Measurements from ENCODE around the gene DHX9. TPM values are rescaled to one million over a fixed set of nuclear protein-coding genes. Genes with fewer than 3 reads are reported as not detected.

The DHX9 gene
- total and polyA plus RNA-seq, 2 of the 13 experiments (the other 11 are each of a cell fraction or from before 2014, with no cell fraction given) = 84.8 to 211 TPM

DNA sequence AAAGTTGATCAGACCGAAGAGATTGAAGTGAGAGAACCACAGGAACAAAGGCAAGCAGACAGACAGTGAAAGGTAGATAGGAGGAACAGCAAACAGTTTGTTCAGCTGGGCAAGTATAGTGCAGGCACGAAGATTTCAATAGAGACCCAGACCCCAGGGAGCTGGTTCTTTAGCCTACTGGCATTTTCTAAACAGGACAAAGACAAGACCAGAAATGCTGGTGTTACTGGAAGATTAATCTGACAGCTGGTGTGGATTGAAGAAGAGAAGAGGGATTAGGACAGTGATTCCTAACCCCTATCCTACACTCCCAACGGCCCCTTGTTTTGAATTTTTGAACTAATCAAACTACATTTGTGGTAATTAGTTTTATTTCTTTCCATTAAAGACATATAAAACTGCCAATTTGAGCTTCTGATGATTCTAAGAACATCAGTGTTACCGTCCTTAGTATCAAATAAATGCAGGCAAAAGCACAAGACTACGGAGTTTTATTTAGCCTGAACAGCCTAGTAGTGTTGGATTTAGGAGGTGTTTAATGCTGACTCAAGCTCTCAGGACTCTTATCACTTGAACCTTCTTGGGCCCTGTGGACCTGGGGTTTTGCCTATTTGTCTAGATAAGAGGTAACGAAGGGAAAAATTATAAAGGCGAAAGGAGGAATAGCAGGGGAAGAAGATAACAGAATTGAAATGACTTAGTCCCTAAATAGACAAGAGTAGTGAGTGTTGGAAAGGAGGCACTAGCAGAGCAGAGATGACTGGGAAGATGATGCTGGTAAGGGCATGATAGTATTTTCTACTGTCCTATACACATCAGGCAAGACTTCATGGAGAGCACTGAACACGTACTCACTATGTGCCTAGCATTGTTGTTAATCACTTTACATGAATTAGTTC, 47.6 kb upstream of the DHX9 start:
- ChIA-PET POLR2A (no interaction called here), CTCF (ENCODE audit: low intra/inter-chr PET ratio, low total read pairs) (no interaction called here)
- no peak overlapping the region for H3K4me3 ChIP-seq (replicated peaks in 1 of 3; ENCODE audit: insufficient read depth in 1 of 3, low read depth in 2 of 3, low read length in 3 of 3)
- FAIRE-seq (no peak), DNase-seq (ENCODE audit: low spot score) (no peak), ATAC-seq (no peak)
- 26% methylated on average over 8 of the region's 8 CpGs for WGBS (ENCODE audit: low lambda C conversion rate)
- H3K27ac ChIP-seq (ENCODE audit: extremely low read length, insufficient read depth, low read length) = no peak overlapping the region
- H3K4me1 ChIP-seq (ENCODE audit: insufficient read depth, low read length) = peaks cover 13% of the 10 kb centered on the region
- intact Hi-C loops (cut with micrococcal nuclease; ENCODE audit: unreplicated experiment) = no loop called here
- in situ Hi-C loops (cut with HindIII; ENCODE audit: extremely low pct_ligation_motif_present, low pct_unique_long_range_greater_than_20kb) = loop anchor here (25.0 kb wide), 1 partner anchor 704 kb away; no protein-coding TSS in a partner anchor
- no TSS peak for BruUV-seq (replicated peaks)
- no peaks in the 10 kb centered on the region for H3K36me3 ChIP-seq (replicated peaks in 1 of 2; ENCODE audit: control insufficient read depth in 1 of 2, insufficient read depth in 2 of 2, low read length in 2 of 2)
- H4K20me1 ChIP-seq (ENCODE audit: insufficient read depth, low read length) = no peaks in the 10 kb centered on the region
- H3K27me3 ChIP-seq (ENCODE audit: control insufficient read depth in 1 of 2, insufficient read depth in 2 of 2, low read length in 2 of 2) = peaks cover 8 to 47% of the 10 kb centered on the region in 2 experiments
- H3K9ac ChIP-seq (ENCODE audit: insufficient read depth, low read depth, low read length) = no peak overlapping the region
- no peak overlapping the region for H3K4me2 ChIP-seq (ENCODE audit: low read depth, low read length)
- H2AFZ ChIP-seq (ENCODE audit: low read length) = no peak overlapping the region
- no peaks in the 10 kb centered on the region for H3K79me2 ChIP-seq (ENCODE audit: insufficient read depth, low read length)
- H3K9me3 ChIP-seq (ENCODE audit: low read length) = no peaks in the 10 kb centered on the region
- no peak for TF ChIP-seq ZSCAN22 (CRISPR knock-in tag; IDR thresholded peaks at IDR 0.05)

DNA sequence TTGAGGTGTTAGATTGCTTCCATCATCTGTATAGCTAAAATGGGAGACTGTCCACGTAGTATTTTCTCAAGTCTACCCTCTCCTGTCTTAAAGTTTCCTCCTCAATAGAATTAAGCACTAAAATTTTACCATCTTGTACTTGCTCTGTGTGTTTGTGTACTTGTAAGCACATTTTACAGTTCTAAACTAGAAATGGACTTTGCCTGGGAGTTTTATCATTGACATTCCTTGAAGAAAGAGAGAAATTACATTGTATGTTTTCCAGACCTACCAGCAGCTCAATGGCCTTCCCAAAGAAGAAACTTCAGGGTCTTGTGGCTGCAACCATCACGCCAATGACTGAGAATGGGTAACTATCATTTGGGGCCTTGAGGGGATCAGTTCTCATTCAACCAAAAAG, 45.1 kb upstream of the DHX9 start:
- Histone ChIP-seq H3K27ac (ENCODE audit: extremely low read length, insufficient read depth, low read length) (no peak overlapping the region), H3K79me2 (ENCODE audit: insufficient read depth, low read length) (no peaks in the 10 kb centered on the region), H3K27me3 (ENCODE audit: control insufficient read depth in 1 of 2, insufficient read depth in 2 of 2, low read length in 2 of 2) (peaks cover 8 to 39% of the 10 kb centered on the region in 2 experiments; a peak in 4 of 5 replicates), H3K36me3 (replicated peaks in 1 of 2; ENCODE audit: control insufficient read depth in 1 of 2, insufficient read depth in 2 of 2, low read length in 2 of 2) (no peaks in the 10 kb centered on the region), H2AFZ (ENCODE audit: low read length) (no peak overlapping the region), H3K9me3 (ENCODE audit: low read length) (no peaks in the 10 kb centered on the region), H3K4me2 (ENCODE audit: low read depth, low read length) (no peak overlapping the region), H3K4me1 (ENCODE audit: insufficient read depth, low read length) (peaks cover 11% of the 10 kb centered on the region), H3K9ac (ENCODE audit: insufficient read depth, low read depth, low read length) (no peak overlapping the region), H4K20me1 (ENCODE audit: insufficient read depth, low read length) (no peaks in the 10 kb centered on the region), H3K4me3 (replicated peaks in 1 of 3; ENCODE audit: insufficient read depth in 1 of 3, low read depth in 2 of 3, low read length in 3 of 3) (no peak overlapping the region)
- DNase-seq (ENCODE audit: low spot score) = no peak
- in situ Hi-C loops (cut with HindIII; ENCODE audit: extremely low pct_ligation_motif_present, low pct_unique_long_range_greater_than_20kb) (loop anchor here (25.0 kb wide), 1 partner anchor 707 kb away; no protein-coding TSS in a partner anchor), intact Hi-C loops (cut with micrococcal nuclease; ENCODE audit: unreplicated experiment) (no loop called here)
- no TSS peak for BruUV-seq (replicated peaks)
- FAIRE-seq = no peak
- 38% methylated on average over 2 of the region's 2 CpGs for WGBS (ENCODE audit: low lambda C conversion rate)
- no peak for ATAC-seq
- ChIA-PET CTCF (ENCODE audit: low intra/inter-chr PET ratio, low total read pairs) (no interaction called here), POLR2A (no interaction called here)
- TF ChIP-seq TEAD2 (CRISPR knock-in tag; IDR thresholded peaks at IDR 0.05) (no peak), HDAC6 (IDR thresholded peaks at IDR 0.05; ENCODE audit: low read depth, low read length) (no peak), ZMYM2 (CRISPR knock-in tag; IDR thresholded peaks at IDR 0.05) (no peak), KDM5A (IDR thresholded peaks at IDR 0.05; ENCODE audit: borderline replicate concordance, low read length) (no peak), ETV5 (CRISPR knock-in tag; IDR thresholded peaks at IDR 0.05; ENCODE audit: borderline replicate concordance) (no peak), ZNF780A (CRISPR knock-in tag; IDR thresholded peaks at IDR 0.05) (no peak)
- TF ChIP-seq, protein P1, sequence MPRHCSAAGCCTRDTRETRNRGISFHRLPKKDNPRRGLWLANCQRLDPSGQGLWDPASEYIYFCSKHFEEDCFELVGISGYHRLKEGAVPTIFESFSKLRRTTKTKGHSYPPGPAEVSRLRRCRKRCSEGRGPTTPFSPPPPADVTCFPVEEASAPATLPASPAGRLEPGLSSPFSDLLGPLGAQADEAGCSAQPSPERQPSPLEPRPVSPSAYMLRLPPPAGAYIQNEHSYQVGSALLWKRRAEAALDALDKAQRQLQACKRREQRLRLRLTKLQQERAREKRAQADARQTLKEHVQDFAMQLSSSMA (CRISPR knock-in tag; IDR thresholded peaks at IDR 0.05) = no peak
